Measurements from ENCODE around the gene SIMC1.

GRCh38 chr5:176373100-176373818 lies 135.0 kb downstream of the SIMC1 start:
- no peak for TF ChIP-seq CTCF (IDR thresholded peaks at IDR 0.05; ENCODE audit: extremely low read depth in 1 of 2, insufficient read depth in 1 of 2, low read depth in 1 of 2, low read length in 2 of 2)
- no peak for TF ChIP-seq POLR2A (IDR thresholded peaks at IDR 0.05; ENCODE audit: low read depth, low read length)
- no peak for TF ChIP-seq MAX (IDR thresholded peaks at IDR 0.05; ENCODE audit: insufficient read depth, insufficient read length)
- TF ChIP-seq EZH2 (IDR thresholded peaks at IDR 0.05; ENCODE audit: borderline replicate concordance, low read depth, low read length, severe bottlenecking), result no peak
- no peak for TF ChIP-seq MYC (IDR thresholded peaks at IDR 0.05; ENCODE audit: low read depth, low read length)

All from endothelial cell of umbilical vein (primary cell).